Adrenal gland (tissue), 12 donors: Measurements from ENCODE around the gene KRTAP5-6. TPM values are rescaled to one million over a fixed set of nuclear protein-coding genes. Genes with fewer than 3 reads are reported as not detected.
A peak's percentile ranks its signal among the peaks of the same experiment; 100 is the strongest.
"Not testable (repeated sequence)": the region's sequence is repeated elsewhere in the genome, so short reads cannot be mapped to it uniquely, and the experiment has no call there.

Experiments used
- DNase-seq, 7 donors: peaks; one replicate each; pipeline ENCODE4 v3.0.0-alpha.2; 2019 to 2020
- H3K27ac ChIP-seq, 5 donors: fragments of 200-600 bp; sonication (generic) in 4 of 5; 1 replicate in 3 of 5; 2 replicates in 2 of 5; pipeline versions ENCODE4 v1.5.1 to v1.8.0; 2016 to 2020; ENCODE audit warnings: mild to moderate bottlenecking in 1 of 5
- H3K27me3 ChIP-seq: fragments of 200-600 bp; 2 replicates; pipeline ENCODE4 v1.8.0; 2021
- H3K36me3 ChIP-seq, 2 donors: fragments of 200-600 bp; replicated peaks in 1 of 2; 1 replicate in 1 of 2; 2 replicates in 1 of 2; pipeline versions ENCODE4 v1.5.1 to v1.8.0; 2018 to 2022
- H3K4me1 ChIP-seq, 2 donors: fragments of 200-600 bp; replicated peaks in 1 of 2; 1 replicate in 1 of 2; 2 replicates in 1 of 2; pipeline versions ENCODE4 v1.5.1 to v1.8.0; 2018 to 2021
- H3K4me3 ChIP-seq, 4 donors: fragments of 200-600 bp; sonication (generic) in 3 of 4; one replicate each; pipeline ENCODE4 v1.5.1; 2016 to 2018
- H3K9me3 ChIP-seq, 3 donors: fragments of 200-600 bp; sonication (generic) in 1 of 3; replicated peaks in 1 of 3; 1 replicate in 2 of 3; 2 replicates in 1 of 3; pipeline versions ENCODE4 v1.5.1 to v1.8.0; 2016 to 2021
- POLR2A ChIP-seq, 2 donors: fragments of 450-650 bp; IDR thresholded peaks; one replicate each; pipeline ENCODE4 v1.6.1; 2017; ENCODE audit warnings: antibody characterized with exemption in 2 of 2, mild to moderate bottlenecking in 2 of 2, moderate library complexity in 1 of 2
- WGBS, 4 donors: extraction: QIAGEN DNeasy Blood & Tissue Kit in 2 of 4; methylation state at CpG; one replicate each; pipeline versions ENCODE4 v1.1.5 to v1.1.7; 2013 to 2017; 5-methylcytosine and 5-hydroxymethylcytosine counted together
- intact Hi-C, 2 donors: fragments of 100-400 bp; cut with DNase I; formaldehyde crosslinking; loops; one replicate each; pipeline versions ENCODE4 v1.14.1 to v1.15.0; 2022 to 2023
- polyA plus RNA-seq, 3 donors: library from polyadenylated mRNA; stranded (reverse); fragments of 200-250 nt in 2 of 3; fragments of 350-450 nt in 1 of 3; fragmentation: Illumina TruSeq in 1 of 3; extraction: RNeasy Lipid Tissue Mini Kit (QIAGEN cat#74804) in 1 of 3; gene quantifications; one replicate each; pipeline ENCODE4 v1.2.3, GENCODE V29; 2013 to 2014
- total RNA-seq, 9 donors: library from RNA; depleted of rRNA in 4 of 9; stranded (reverse); fragments of >200 nt in 4 of 9; fragments of 120-200 nt in 1 of 9; fragmentation: NEBNext Ultra II Directional in 1 of 9; extraction: Animal tissue kit (Norgen Biotek cat#: 25700) in 1 of 9; gene quantifications; one replicate each; pipeline versions ENCODE4 v1.1.0 to v1.2.4, GENCODE V29; 2013 to 2023
- TF ChIP-seq, protein P1 (sequence below), 6 experiments: fragments of 450-650 bp in 4 of 6; fragments of 200-600 bp in 2 of 6; sonication (generic) in 1 of 6; IDR thresholded peaks; 1 replicate in 5 of 6; 2 replicates in 1 of 6; pipeline versions ENCODE4 v1.5.1 to v1.8.0; 2016 to 2021; ENCODE audit warnings: antibody characterized with exemption in 6 of 6, mild to moderate bottlenecking in 2 of 6, moderate library complexity in 1 of 6
- donor health status: healthy with polysubstance abuse.
- donor health status: Bipolar disorder and iron deficiency.
- donor health status: DM: yes; HTN: yes; CAD: no.
- donor health status: DM: no; HTN: no; CAD: no.
- donor health status: DM: no; HTN: no; CAD: no.
- donor health status: DM: yes; HTN: yes; CAD: no.

The KRTAP5-6 gene
- total and polyA plus RNA-seq, 12 donors = 0.61 TPM; not detected in 11

DNA sequence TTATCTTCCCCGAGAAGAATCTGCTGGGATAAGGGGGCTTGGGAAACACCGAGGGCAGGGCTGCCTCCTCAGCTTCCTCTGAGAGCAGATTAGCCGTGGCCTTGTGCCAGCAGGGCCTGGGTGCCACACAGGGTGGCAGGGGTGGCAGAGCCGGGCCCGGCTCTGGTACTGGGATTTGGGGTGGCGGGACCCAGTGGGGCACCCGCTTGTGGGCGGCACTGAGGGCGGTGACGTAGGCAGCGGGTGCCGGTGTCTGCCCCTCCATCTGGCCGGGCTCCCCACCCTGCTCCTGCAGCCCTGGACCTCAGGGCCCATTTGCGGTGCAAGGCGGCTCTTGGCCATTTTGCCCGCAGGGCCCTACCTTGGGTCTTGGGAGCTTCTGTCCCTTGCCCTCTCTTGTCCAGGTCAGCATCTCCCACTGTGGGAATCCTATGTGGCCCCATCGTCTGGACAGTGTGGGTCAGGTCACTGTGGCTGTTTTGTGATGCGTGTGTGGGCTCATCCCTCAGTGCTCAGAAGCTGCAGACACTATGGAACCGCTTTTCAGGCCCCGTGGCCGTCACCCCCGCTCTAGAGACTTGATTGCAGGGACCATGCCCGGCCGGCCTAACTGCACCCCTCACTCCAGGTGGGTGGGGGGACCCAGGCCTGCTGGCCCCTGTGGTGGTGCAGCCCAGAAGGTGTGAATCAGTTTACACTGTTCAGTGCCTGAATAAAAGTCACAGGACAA lies 29.7 kb upstream of the KRTAP5-6 start:
- peak in 1 of 7 donors; percentile 41 for DNase-seq

DNA sequence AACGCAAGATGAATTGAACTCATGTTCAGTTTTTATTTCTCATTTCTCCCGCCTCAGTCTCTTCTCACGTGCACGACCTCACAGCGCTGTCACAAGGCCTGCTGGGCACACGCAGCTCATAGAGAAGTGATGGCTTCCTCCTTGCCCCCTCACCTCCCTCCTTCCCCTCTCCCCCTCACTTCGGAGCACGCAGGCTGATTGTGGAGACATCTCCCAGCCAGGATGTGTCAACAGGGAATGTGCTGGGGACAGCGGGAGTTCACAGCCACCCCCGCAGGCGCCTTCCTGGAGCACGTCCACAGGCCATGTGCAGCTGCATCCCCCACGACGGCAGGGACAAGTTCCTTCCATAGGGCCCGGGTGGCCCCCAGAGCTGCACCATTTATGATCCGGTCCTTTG lies 29.1 kb upstream of the KRTAP5-6 start:
- no peaks in the 10 kb centered on the region for H3K36me3 ChIP-seq
- TF ChIP-seq, protein P1, sequence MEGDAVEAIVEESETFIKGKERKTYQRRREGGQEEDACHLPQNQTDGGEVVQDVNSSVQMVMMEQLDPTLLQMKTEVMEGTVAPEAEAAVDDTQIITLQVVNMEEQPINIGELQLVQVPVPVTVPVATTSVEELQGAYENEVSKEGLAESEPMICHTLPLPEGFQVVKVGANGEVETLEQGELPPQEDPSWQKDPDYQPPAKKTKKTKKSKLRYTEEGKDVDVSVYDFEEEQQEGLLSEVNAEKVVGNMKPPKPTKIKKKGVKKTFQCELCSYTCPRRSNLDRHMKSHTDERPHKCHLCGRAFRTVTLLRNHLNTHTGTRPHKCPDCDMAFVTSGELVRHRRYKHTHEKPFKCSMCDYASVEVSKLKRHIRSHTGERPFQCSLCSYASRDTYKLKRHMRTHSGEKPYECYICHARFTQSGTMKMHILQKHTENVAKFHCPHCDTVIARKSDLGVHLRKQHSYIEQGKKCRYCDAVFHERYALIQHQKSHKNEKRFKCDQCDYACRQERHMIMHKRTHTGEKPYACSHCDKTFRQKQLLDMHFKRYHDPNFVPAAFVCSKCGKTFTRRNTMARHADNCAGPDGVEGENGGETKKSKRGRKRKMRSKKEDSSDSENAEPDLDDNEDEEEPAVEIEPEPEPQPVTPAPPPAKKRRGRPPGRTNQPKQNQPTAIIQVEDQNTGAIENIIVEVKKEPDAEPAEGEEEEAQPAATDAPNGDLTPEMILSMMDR (IDR thresholded peaks at IDR 0.05) = no peak
- TF ChIP-seq POLR2A (IDR thresholded peaks at IDR 0.05) = no peak
- intact Hi-C loops = no loop called here
- no peaks in the 10 kb centered on the region for H3K9me3 ChIP-seq
- 31 to 58% (median 52%) methylated on average over 8 to 16 of the region's 16 CpGs for WGBS, 4 donors
- peaks cover 0 to under 1% of the 10 kb centered on the region in 2 donors for H3K4me1 ChIP-seq
- peak; percentile 38 to 83 (median 55) for DNase-seq
- peak overlapping the region in 2 of 5 donors; percentile 44 to 71 for H3K27ac ChIP-seq
- H3K27me3 ChIP-seq = peaks cover 4% of the 10 kb centered on the region
- no peak overlapping the region for H3K4me3 ChIP-seq

More for the DNA sequence above, 29.7 kb upstream of the KRTAP5-6 start:
- Histone ChIP-seq H3K27me3 (peaks cover 4% of the 10 kb centered on the region), H3K4me1 (no peaks in the 10 kb centered on the region), H3K4me3 (no peak overlapping the region), H3K9me3 (no peaks in the 10 kb centered on the region), H3K27ac (peak overlapping the region in 2 of 5 donors; percentile 54 to 71), H3K36me3 (no peaks in the 10 kb centered on the region)
- TF ChIP-seq, protein P1 (IDR thresholded peaks at IDR 0.05) = no peak
- TF ChIP-seq POLR2A (IDR thresholded peaks at IDR 0.05) = no peak
- WGBS, 4 donors = 77 to 88% (median 84%) methylated on average over 12 to 24 of the region's 24 CpGs
- intact Hi-C loops = no loop called here

DNA sequence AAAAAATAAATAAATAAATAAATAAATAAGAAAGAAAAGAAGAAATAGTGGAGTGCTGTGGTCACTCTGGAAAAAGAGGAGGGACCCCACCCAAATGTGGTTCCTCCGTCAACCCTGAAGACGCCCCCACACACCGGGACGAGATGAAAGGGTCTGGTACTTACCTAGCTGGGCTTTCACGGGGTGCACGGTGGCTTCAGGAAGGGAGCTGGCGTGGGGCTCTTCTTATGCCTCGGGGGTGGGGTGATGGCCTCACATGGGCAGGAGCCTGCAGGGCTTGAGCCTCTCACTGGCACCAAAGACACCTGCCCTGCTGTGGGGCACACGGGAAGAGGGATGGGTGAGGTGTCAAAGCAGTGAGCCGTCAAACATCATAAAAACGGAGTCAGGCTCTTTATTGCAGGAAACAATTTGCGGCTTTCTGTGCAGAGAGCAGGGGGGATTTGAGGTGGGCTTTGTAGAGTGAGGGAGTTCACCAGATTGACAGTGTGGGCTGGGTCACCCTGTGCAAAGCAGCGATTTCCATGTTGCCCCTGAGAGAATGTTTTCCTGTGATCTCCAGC lies 28.0 kb upstream of the KRTAP5-6 start:
- Histone ChIP-seq H3K27ac (peak overlapping the region in 1 of 5 donors; percentile 21), H3K4me3 (no peak overlapping the region), H3K4me1 (peaks cover 0 to 6% of the 10 kb centered on the region in 2 donors), H3K36me3 (no peaks in the 10 kb centered on the region), H3K27me3 (peaks cover 4% of the 10 kb centered on the region), H3K9me3 (no peaks in the 10 kb centered on the region)
- DNase-seq = peak in 1 of 7 donors; percentile 38
- intact Hi-C loops = no loop called here
- 62 to 63% (median 63%) methylated on average over 13 of the region's 13 CpGs for WGBS, 4 donors
- TF ChIP-seq, protein P1 (IDR thresholded peaks at IDR 0.05) = no peak
- TF ChIP-seq POLR2A (IDR thresholded peaks at IDR 0.05) = no peak

DNA sequence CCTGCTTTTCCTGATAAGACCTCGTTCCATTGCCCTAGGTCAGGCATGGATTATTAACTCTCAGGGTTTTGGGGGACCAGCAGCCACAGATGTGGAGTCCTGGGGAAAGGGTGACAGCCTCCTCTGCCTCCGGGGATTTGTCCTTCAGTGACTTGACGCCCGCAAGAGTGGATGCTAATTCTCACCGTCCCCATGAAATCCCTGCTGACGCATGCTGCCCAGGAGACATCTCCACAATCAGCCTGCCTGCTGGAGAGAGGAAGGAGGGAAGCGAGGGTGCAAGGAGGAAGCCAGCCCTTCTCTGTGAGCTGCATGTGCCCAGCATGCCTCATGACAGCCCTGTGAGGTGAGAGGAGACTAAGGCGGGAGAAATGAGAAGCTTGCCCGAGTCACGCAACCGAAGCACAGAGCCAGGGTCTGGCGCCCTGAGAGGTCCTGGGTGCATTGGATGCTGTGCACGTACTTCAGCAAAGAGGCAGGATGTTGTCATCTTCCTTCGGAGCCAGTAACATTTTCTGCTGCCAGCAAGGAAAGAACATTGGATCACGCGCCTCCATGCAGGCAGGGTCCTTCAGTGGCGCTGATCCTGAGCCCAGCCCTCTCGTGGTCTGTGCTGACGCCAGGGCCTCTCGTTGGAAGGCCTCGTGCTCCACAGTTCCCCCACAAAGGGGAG lies 27.3 kb upstream of the KRTAP5-6 start:
- peaks cover 4% of the 10 kb centered on the region for H3K27me3 ChIP-seq
- 51 to 59% (median 55%) methylated on average over 19 to 21 of the region's 21 CpGs for whole genome bisulfite sequencing, 4 donors
- DNase-seq = peak in 3 of 7 donors; percentile 29 to 57 (median 37)

GRCh38 chr11:1670457-1670856 lies 26.5 kb upstream of the KRTAP5-6 start:
- H3K36me3 ChIP-seq, H3K27me3 ChIP-seq, H3K9me3 ChIP-seq, H3K4me1 ChIP-seq, H3K27ac ChIP-seq, H3K4me3 ChIP-seq, intact Hi-C loops: not testable (repeated sequence)
- DNase-seq = peak in 1 of 7 donors; percentile 29
- WGBS, 4 donors = 90 to 100% (median 96%) methylated on average over 1 of the region's 1 CpG

More for the DNA sequence above, 27.3 kb upstream of the KRTAP5-6 start:
- Histone ChIP-seq H3K4me1 (peaks cover 0 to 8% of the 10 kb centered on the region in 2 donors), H3K4me3 (no peak overlapping the region), H3K27ac (peak overlapping the region in 1 of 5 donors; percentile 21), H3K36me3 (no peaks in the 10 kb centered on the region), H3K9me3 (no peaks in the 10 kb centered on the region)
- TF ChIP-seq, protein P1 (IDR thresholded peaks at IDR 0.05) = no peak
- TF ChIP-seq POLR2A (IDR thresholded peaks at IDR 0.05) = no peak
- intact Hi-C loops = no loop called here
